ENCODE results near the gene CAPN11.
"Not testable (repeated sequence)": the region's sequence is repeated elsewhere in the genome, so short reads cannot be mapped to it uniquely, and the experiment has no call there.

CAPN11 gene

DNA sequence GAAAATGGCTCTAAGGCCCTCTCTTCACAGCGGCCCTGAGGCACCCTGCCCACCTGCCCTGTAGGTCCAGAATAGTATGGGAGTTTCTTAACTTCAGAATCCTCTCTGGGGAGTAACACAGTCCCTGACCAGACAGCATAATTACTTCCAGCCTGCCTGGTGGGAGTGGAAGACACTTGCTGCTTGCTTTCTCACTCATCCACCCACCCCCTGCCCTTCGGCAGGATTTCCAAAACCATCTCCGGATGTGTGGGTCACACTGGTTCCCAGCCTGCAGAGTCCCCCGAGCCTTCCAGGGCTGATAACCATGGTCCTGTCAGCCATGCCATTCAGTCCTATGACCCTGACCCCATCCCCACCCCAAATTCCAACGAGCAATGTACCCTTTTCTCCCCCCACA, 70.2 kb downstream of the CAPN11 start:
- no peaks in the 10 kb centered on the region for H3K27me3 ChIP-seq (ENCODE audit: control insufficient read depth, insufficient read depth, low read length)
- H3K9ac ChIP-seq, result no peak overlapping the region
- H2AFZ ChIP-seq, result no peak overlapping the region
- peaks cover 1% of the 10 kb centered on the region for H3K4me1 ChIP-seq
- no peaks in the 10 kb centered on the region for H3K79me2 ChIP-seq
- H3K4me2 ChIP-seq (ENCODE audit: low read length), result no peak overlapping the region
- no peak overlapping the region for H3K27ac ChIP-seq
- no peaks in the 10 kb centered on the region for H3K36me3 ChIP-seq (ENCODE audit: control insufficient read depth, insufficient read depth, low read length)
- H3K4me3 ChIP-seq (ENCODE audit: low read depth, low read length), result no peak overlapping the region
- no peaks in the 10 kb centered on the region for H3K9me3 ChIP-seq (ENCODE audit: control insufficient read depth, low read length)
- TF ChIP-seq, protein P1, sequence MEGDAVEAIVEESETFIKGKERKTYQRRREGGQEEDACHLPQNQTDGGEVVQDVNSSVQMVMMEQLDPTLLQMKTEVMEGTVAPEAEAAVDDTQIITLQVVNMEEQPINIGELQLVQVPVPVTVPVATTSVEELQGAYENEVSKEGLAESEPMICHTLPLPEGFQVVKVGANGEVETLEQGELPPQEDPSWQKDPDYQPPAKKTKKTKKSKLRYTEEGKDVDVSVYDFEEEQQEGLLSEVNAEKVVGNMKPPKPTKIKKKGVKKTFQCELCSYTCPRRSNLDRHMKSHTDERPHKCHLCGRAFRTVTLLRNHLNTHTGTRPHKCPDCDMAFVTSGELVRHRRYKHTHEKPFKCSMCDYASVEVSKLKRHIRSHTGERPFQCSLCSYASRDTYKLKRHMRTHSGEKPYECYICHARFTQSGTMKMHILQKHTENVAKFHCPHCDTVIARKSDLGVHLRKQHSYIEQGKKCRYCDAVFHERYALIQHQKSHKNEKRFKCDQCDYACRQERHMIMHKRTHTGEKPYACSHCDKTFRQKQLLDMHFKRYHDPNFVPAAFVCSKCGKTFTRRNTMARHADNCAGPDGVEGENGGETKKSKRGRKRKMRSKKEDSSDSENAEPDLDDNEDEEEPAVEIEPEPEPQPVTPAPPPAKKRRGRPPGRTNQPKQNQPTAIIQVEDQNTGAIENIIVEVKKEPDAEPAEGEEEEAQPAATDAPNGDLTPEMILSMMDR (IDR thresholded peaks at IDR 0.05), result no peak

DNA sequence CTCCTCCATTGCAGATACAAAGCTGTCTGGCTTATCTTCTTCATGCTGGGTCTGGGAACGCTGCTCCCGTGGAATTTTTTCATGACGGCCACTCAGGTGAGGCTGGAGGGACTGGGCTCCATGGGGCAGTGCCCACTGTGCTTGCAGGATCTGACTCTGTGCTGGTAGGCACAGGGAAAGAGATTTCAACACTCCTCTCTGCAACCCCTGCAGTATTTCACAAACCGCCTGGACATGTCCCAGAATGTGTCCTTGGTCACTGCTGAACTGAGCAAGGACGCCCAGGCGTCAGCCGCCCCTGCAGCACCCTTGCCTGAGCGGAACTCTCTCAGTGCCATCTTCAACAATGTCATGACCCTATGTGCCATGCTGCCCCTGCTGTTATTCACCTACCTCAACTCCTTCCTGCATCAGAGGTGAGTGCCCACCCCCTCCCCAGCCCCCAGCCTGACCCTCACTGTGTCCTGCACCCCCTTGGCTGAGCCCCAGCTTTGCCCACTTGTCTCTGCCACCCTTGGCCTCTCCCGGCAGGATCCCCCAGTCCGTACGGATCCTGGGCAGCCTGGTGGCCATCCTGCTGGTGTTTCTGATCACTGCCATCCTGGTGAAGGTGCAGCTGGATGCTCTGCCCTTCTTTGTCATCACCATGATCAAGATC, 70.9 kb downstream of the CAPN11 start:
- H3K27me3 ChIP-seq (ENCODE audit: control insufficient read depth, insufficient read depth, low read length), result no peaks in the 10 kb centered on the region
- no peak overlapping the region for H2AFZ ChIP-seq
- H3K4me3 ChIP-seq (ENCODE audit: low read depth, low read length), result no peak overlapping the region
- no peak overlapping the region for H3K4me2 ChIP-seq (ENCODE audit: low read length)
- TF ChIP-seq, protein P1 (IDR thresholded peaks at IDR 0.05), result no peak
- H3K4me1 ChIP-seq, result peaks cover 8% of the 10 kb centered on the region
- H3K36me3 ChIP-seq (ENCODE audit: control insufficient read depth, insufficient read depth, low read length), result no peaks in the 10 kb centered on the region
- H3K9ac ChIP-seq, result no peak overlapping the region
- no peaks in the 10 kb centered on the region for H3K9me3 ChIP-seq (ENCODE audit: control insufficient read depth, low read length)
- H3K79me2 ChIP-seq, result no peaks in the 10 kb centered on the region
- no peak overlapping the region for H3K27ac ChIP-seq

DNA sequence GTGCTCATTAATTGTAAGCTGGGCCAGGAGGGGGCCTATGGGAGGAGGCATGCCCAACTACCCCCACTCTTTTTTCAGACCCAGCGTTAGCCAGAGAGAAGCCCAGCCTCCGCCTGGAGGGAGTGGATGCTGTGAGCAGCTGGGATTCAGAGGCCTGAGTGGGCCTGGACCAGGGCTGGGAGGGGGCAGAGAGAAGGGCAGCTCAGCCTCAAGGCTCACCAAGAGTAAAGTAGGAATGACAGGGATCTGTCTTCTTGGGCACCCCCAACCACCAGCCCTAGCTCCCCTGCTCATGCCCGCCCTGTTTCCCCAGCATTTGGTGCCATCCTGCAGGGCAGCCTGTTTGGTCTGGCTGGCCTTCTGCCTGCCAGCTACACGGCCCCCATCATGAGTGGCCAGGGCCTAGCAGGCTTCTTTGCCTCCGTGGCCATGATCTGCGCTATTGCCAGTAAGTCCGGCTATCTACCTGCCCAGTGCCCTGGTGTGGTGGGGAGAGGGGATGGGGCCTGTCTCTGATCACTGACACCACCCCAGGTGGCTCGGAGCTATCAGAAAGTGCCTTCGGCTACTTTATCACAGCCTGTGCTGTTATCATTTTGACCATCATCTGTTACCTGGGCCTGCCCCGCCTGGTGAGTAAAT, 71.5 kb downstream of the CAPN11 start:
- TF ChIP-seq, protein P1 (IDR thresholded peaks at IDR 0.05), result no peak
- H3K79me2 ChIP-seq, result no peaks in the 10 kb centered on the region
- no peak overlapping the region for H2AFZ ChIP-seq
- peaks cover 14% of the 10 kb centered on the region for H3K4me1 ChIP-seq
- H3K27ac ChIP-seq, result no peak overlapping the region
- H3K36me3 ChIP-seq (ENCODE audit: control insufficient read depth, insufficient read depth, low read length), result no peaks in the 10 kb centered on the region
- no peak overlapping the region for H3K4me3 ChIP-seq (ENCODE audit: low read depth, low read length)
- no peaks in the 10 kb centered on the region for H3K27me3 ChIP-seq (ENCODE audit: control insufficient read depth, insufficient read depth, low read length)
- H3K9ac ChIP-seq, result no peak overlapping the region
- H3K4me2 ChIP-seq (ENCODE audit: low read length), result no peak overlapping the region
- H3K9me3 ChIP-seq (ENCODE audit: control insufficient read depth, low read length), result no peaks in the 10 kb centered on the region

DNA sequence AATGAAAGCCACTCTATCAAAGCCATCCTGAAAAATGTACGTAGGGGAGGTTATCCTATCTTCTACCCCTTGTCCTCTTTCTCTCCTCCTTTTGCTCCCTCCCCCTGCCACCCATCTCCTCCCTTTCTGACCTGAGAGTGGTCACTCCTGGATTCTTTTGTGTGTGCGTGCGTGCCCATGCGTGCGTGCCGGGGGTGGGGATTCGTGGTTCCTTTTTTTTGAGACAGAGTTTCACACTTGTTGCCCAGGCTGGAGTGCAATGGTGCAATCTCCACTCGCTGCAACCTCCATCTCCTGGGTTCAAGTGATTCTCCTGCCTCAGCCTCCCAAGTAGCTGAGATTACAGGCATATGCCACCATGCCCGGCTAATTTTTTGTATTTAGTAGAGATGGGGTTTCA, 72.8 kb downstream of the CAPN11 start:
- not testable (repeated sequence) for H3K4me2 ChIP-seq (ENCODE audit: low read length); H3K9ac ChIP-seq; H3K27ac ChIP-seq; H3K36me3 ChIP-seq (ENCODE audit: control insufficient read depth, insufficient read depth, low read length); H3K79me2 ChIP-seq; H3K4me3 ChIP-seq (ENCODE audit: low read depth, low read length); H3K9me3 ChIP-seq (ENCODE audit: control insufficient read depth, low read length); H2AFZ ChIP-seq; H3K27me3 ChIP-seq (ENCODE audit: control insufficient read depth, insufficient read depth, low read length)
- peaks cover 16% of the 10 kb centered on the region for H3K4me1 ChIP-seq

DNA sequence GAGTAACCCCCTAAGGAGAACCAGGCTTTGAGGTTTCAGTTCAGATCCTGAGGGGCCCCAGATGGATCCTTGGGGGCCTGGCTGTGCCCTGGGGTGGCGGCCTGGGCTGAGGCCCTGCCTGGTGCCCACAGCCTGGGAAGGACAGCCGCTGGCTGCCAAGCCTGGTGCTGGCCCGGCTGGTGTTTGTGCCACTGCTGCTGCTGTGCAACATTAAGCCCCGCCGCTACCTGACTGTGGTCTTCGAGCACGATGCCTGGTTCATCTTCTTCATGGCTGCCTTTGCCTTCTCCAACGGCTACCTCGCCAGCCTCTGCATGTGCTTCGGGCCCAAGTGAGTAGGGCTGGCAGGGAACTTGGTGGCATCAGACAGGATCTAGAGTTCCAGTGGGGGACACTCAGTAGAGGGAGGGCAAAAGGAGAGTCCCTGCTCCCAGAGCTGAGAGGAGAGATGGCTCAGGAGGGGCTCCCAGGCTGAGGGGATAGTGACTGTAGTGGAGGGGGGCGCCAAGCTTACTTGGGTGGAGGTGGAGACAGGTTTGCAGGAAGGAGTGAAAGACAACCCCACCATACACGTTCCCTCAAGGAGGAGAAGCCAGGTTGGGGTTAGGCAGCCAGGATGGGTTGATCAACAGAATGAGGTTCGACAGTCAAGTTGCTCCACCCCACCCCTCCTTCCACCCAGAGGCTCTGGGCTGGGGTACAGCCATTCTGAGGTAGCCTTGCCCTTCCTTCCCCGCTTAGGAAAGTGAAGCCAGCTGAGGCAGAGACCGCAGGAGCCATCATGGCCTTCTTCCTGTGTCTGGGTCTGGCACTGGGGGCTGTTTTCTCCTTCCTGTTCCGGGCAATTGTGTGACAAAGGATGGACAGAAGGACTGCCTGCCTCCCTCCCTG, 74.3 kb downstream of the CAPN11 start:
- H3K4me2 ChIP-seq (ENCODE audit: low read length), result no peak overlapping the region
- H3K27ac ChIP-seq, result no peak overlapping the region
- TF ChIP-seq, protein P1 (IDR thresholded peaks at IDR 0.05), result no peak
- no peak overlapping the region for H2AFZ ChIP-seq
- no peaks in the 10 kb centered on the region for H3K9me3 ChIP-seq (ENCODE audit: control insufficient read depth, low read length)
- H3K27me3 ChIP-seq (ENCODE audit: control insufficient read depth, insufficient read depth, low read length), result no peaks in the 10 kb centered on the region
- no peaks in the 10 kb centered on the region for H3K79me2 ChIP-seq
- no peak overlapping the region for H3K9ac ChIP-seq
- peaks cover 24% of the 10 kb centered on the region for H3K4me1 ChIP-seq
- no peaks in the 10 kb centered on the region for H3K36me3 ChIP-seq (ENCODE audit: control insufficient read depth, insufficient read depth, low read length)
- H3K4me3 ChIP-seq (ENCODE audit: low read depth, low read length), result no peak overlapping the region

All from parathyroid adenoma (tissue), 2 donors.